Calu3 (cell line): Measurements from ENCODE around the gene CHST8. TPM values are rescaled to one million over a fixed set of nuclear protein-coding genes. Genes with fewer than 3 reads are reported as not detected.
"Not testable (repeated sequence)": the region's sequence is repeated elsewhere in the genome, so short reads cannot be mapped to it uniquely, and the experiment has no call there.

Experiments used
- BruUV-seq: library from RNA; stranded (reverse); fragments of 400-500 nt; replicated peaks from 2 replicates; lab custom pipeline; 2021; lab: Mats Ljungman, UMichigan
- CTCF ChIA-PET: fragments of 300-600 bp; sonication (Branson Sonifier 250); formaldehyde crosslinking; loops from one replicate; lab custom pipeline; 2022; ENCODE audit warnings: antibody characterized with exemption; lab: Charles Lee
- DNase-seq: peaks from one replicate; pipeline ENCODE4 v3.0.0; 2022
- H3K27ac Mint-ChIP-seq: one replicate; pipeline ENCODE4 v1.8.0; 2022; ENCODE audit warnings: mixed read lengths; ENCODE audit not compliant: unreplicated experiment
- H3K27me3 Mint-ChIP-seq: one replicate; pipeline ENCODE4 v1.8.0; 2022; ENCODE audit warnings: mixed read lengths; ENCODE audit not compliant: unreplicated experiment
- H3K36me3 Mint-ChIP-seq: one replicate; pipeline ENCODE4 v1.8.0; 2022; ENCODE audit warnings: mild to moderate bottlenecking, moderate library complexity, mixed read lengths; ENCODE audit not compliant: insufficient read depth, unreplicated experiment
- H3K4me1 Mint-ChIP-seq: one replicate; pipeline ENCODE4 v1.8.0; 2022; ENCODE audit warnings: mild to moderate bottlenecking, low read depth, mixed read lengths; ENCODE audit not compliant: unreplicated experiment
- H3K4me3 Mint-ChIP-seq: one replicate; pipeline ENCODE4 v1.8.0; 2022; ENCODE audit warnings: mild to moderate bottlenecking, low read depth, moderate library complexity, mixed read lengths; ENCODE audit not compliant: unreplicated experiment
- H3K9me3 Mint-ChIP-seq: one replicate; pipeline ENCODE4 v1.8.0; 2022; ENCODE audit warnings: low read depth, mixed read lengths; ENCODE audit not compliant: unreplicated experiment
- CTCF ChIP-seq: fragments of 200-600 bp; IDR thresholded peaks from one replicate; pipeline ENCODE4 v1.8.0; 2022; ENCODE audit warnings: antibody characterized with exemption; ENCODE audit not compliant: unreplicated experiment
- intact Hi-C: fragments of 100-400 bp; cut with micrococcal nuclease; formaldehyde crosslinking; loops from one replicate; pipeline ENCODE4 v1.10.0; 2022; ENCODE audit not compliant: unreplicated experiment
- total RNA-seq: library from RNA; stranded (reverse); gene quantifications from 2 replicates; pipeline ENCODE4 v1.2.3, GENCODE V29; 2022

CHST8 gene
- total RNA-seq, 1 experiment from 2014 or later = not detected

DNA sequence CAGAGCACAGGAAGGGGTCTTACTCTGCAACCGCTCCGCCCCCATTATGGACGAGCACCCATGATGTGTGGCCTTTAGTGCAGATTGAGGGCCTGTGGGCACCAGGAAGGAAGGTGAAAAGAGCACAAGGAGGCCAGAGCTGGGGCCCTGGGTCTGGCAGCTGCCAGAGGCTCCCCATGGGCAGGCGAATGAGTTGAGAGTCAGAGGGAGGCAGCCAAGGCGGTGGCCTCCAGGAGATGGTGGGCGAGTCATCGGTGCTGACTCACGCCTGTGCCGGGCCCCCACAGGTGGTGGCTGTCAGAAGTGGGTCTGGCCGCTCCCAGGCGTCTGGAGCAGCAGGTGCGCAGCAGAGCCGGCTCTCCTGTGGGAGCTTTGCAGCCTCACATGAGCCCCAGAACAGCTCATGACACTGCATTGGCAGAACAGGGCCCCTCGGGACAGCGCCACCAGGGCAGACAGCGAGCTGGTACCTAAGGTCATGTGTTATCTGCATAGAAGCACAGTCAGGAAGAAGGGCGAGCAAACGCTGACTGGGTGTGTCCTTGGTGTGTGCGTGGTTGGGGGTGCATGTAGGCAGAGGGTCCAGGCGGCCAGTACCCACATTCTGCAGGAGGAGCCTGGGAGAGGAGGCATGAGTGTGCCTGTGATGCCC, 68.8 kb downstream of the CHST8 start:
- no peak for DNase-seq
- no peak overlapping the region for H3K4me3 Mint-ChIP-seq
- CTCF ChIA-PET = no interaction called here
- BruUV-seq = no TSS peak
- intact Hi-C loops = no loop called here
- no peaks in the 10 kb centered on the region for H3K9me3 Mint-ChIP-seq
- no peak overlapping the region for H3K27ac Mint-ChIP-seq
- H3K4me1 Mint-ChIP-seq = no peaks in the 10 kb centered on the region
- no peak for TF ChIP-seq CTCF
- no peaks in the 10 kb centered on the region for H3K36me3 Mint-ChIP-seq
- H3K27me3 Mint-ChIP-seq = peaks cover 65% of the 10 kb centered on the region

GRCh38 chr19:33691030-33691427, 69.3 kb downstream of the CHST8 start:
- Mint-ChIP-seq H3K4me3 (no peak overlapping the region), H3K27ac (no peak overlapping the region)
- intact Hi-C loops = no loop called here

GRCh38 chr19:33691736-33692135, 70.0 kb downstream of the CHST8 start:
- CTCF ChIA-PET = no interaction called here
- no peaks in the 10 kb centered on the region for H3K4me1 Mint-ChIP-seq
- no peak overlapping the region for H3K27ac Mint-ChIP-seq
- no TSS peak for BruUV-seq
- intact Hi-C loops = no loop called here
- H3K36me3 Mint-ChIP-seq = no peaks in the 10 kb centered on the region
- no peak overlapping the region for H3K4me3 Mint-ChIP-seq
- TF ChIP-seq CTCF = no peak
- DNase-seq = no peak
- H3K27me3 Mint-ChIP-seq = peaks cover 52% of the 10 kb centered on the region
- H3K9me3 Mint-ChIP-seq = no peaks in the 10 kb centered on the region

More at GRCh38 chr19:33691030-33691427, 69.3 kb downstream of the CHST8 start:
- CTCF ChIA-PET = no interaction called here
- no peak for DNase-seq
- no TSS peak for BruUV-seq
- H3K27me3 Mint-ChIP-seq = peaks cover 59% of the 10 kb centered on the region
- TF ChIP-seq CTCF = no peak
- no peaks in the 10 kb centered on the region for H3K36me3 Mint-ChIP-seq
- no peaks in the 10 kb centered on the region for H3K9me3 Mint-ChIP-seq
- no peaks in the 10 kb centered on the region for H3K4me1 Mint-ChIP-seq

DNA sequence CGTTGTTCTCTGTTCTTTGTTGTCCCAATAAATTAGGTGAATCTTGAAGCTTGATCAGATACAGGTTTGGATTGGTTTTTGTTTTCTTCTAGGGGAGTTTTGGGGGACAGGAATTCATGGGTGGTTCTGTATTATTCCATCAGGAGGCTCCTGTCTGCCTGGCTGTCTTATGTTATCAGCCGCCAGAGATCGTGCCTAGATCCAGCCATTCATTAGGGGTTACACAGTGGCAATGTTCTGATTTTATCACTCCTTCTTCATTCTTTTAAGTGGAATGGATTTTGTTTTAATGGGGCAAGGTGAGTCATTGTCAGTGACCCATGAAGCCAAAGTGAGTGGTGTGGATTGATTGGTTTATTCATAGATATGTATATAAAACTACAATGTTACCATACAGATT, 71.9 kb downstream of the CHST8 start:
- Mint-ChIP-seq H3K27ac (no peak overlapping the region), H3K4me3 (no peak overlapping the region), H3K27me3 (peaks cover 44% of the 10 kb centered on the region), H3K36me3 (no peaks in the 10 kb centered on the region), H3K9me3 (no peaks in the 10 kb centered on the region), H3K4me1 (no peaks in the 10 kb centered on the region)
- intact Hi-C loops = no loop called here
- no peak for DNase-seq
- CTCF ChIA-PET = no interaction called here
- TF ChIP-seq CTCF = no peak
- BruUV-seq = no TSS peak

GRCh38 chr19:33695547-33695946, 73.8 kb downstream of the CHST8 start:
- DNase-seq, BruUV-seq, H3K4me3 Mint-ChIP-seq, H3K9me3 Mint-ChIP-seq, H3K36me3 Mint-ChIP-seq, CTCF ChIA-PET, H3K27ac Mint-ChIP-seq, intact Hi-C loops, H3K4me1 Mint-ChIP-seq: not testable (repeated sequence)
- peaks cover 47% of the 10 kb centered on the region for H3K27me3 Mint-ChIP-seq
